ENCODE measurements around the gene DEFB124. TPM values are rescaled to one million over a fixed set of nuclear protein-coding genes. Genes with fewer than 3 reads are reported as not detected.

Gene DEFB124
- total RNA-seq, 1 experiment from 2014 or later: not detected

DNA sequence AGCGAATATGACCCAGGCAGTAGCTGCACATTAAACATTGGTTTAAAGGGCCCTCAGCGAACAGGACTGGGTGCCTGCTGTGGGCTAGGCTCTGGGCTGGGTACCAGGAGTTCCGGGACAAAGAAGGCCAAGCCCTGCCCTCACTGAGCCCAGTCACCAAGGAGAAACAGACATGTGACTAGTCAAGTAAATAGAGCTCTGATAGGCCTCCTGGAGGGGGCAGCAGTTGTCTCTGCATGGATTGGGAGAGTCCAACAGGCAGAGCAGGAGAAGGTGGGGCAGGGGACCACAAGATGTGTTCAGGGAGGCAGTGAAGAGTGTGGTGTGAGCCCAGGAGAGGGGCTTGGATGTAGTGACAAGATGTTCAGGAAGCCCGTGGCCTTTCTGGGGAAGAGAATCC, 42.4 kb upstream of the DEFB124 start:
- peaks cover 3% of the 10 kb centered on the region; the same call in 1 of the 2 replicates for H3K79me2 ChIP-seq (ENCODE audit: insufficient read depth, low read length)
- peaks cover 4% of the 10 kb centered on the region for H3K23me2 ChIP-seq (ENCODE audit: insufficient read length, low read depth, low read length, poor library complexity, severe bottlenecking)
- no peak overlapping the region for H2AK5ac ChIP-seq (ENCODE audit: insufficient read length, low read length)
- no peak overlapping the region for H3K56ac ChIP-seq (ENCODE audit: insufficient read length, low read depth, low read length)
- no peak overlapping the region for H2AFZ ChIP-seq (ENCODE audit: low read length)
- TF ChIP-seq, protein P1, sequence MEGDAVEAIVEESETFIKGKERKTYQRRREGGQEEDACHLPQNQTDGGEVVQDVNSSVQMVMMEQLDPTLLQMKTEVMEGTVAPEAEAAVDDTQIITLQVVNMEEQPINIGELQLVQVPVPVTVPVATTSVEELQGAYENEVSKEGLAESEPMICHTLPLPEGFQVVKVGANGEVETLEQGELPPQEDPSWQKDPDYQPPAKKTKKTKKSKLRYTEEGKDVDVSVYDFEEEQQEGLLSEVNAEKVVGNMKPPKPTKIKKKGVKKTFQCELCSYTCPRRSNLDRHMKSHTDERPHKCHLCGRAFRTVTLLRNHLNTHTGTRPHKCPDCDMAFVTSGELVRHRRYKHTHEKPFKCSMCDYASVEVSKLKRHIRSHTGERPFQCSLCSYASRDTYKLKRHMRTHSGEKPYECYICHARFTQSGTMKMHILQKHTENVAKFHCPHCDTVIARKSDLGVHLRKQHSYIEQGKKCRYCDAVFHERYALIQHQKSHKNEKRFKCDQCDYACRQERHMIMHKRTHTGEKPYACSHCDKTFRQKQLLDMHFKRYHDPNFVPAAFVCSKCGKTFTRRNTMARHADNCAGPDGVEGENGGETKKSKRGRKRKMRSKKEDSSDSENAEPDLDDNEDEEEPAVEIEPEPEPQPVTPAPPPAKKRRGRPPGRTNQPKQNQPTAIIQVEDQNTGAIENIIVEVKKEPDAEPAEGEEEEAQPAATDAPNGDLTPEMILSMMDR (conservative IDR thresholded peaks at IDR 0.05): peak; percentile 53; the same call in 2 of the 3 replicates
- H3K18ac ChIP-seq (ENCODE audit: insufficient read length, low read depth, low read length): no peak overlapping the region
- H3K4me1 Mint-ChIP-seq: peaks cover 0 to 3% of the 10 kb centered on the region in 2 experiments; a peak in 1 of 4 replicates
- DNase-seq: peak; percentile 84
- peaks cover 0 to 30% (median 8%) of the 10 kb centered on the region in 3 experiments; a peak in 6 of 7 replicates for H3K36me3 Mint-ChIP-seq (ENCODE audit: insufficient read depth in 1 of 3, low read depth in 3 of 3)
- H3K27me3 ChIP-seq (ENCODE audit: insufficient read depth, low read length): no peaks in the 10 kb centered on the region
- H4K5ac ChIP-seq (ENCODE audit: insufficient read length, low read depth, low read length): no peak overlapping the region
- H2BK20ac ChIP-seq (ENCODE audit: low read depth, low read length, poor library complexity, severe bottlenecking): no peak overlapping the region
- no peaks in the 10 kb centered on the region; a peak in 2 of 5 replicates for H3K9me3 Mint-ChIP-seq
- H4K20me1 ChIP-seq (ENCODE audit: control insufficient read depth, insufficient read depth, insufficient read length): peaks cover 2% of the 10 kb centered on the region
- H3K9ac ChIP-seq (ENCODE audit: extremely low read depth, insufficient read length, low read length): no peak overlapping the region
- no peak overlapping the region for H2BK5ac ChIP-seq (ENCODE audit: insufficient read length, low read length)
- H4K8ac ChIP-seq (replicated peaks; ENCODE audit: insufficient read length, low read depth, low read length): no peak overlapping the region
- H3K79me1 ChIP-seq (ENCODE audit: insufficient read depth, low read depth, low read length, poor library complexity, severe bottlenecking): peaks cover 6% of the 10 kb centered on the region
- H2BK15ac ChIP-seq (ENCODE audit: low read depth, low read length): no peak overlapping the region
- H3K4me1 ChIP-seq (ENCODE audit: insufficient read depth, low read length): no peaks in the 10 kb centered on the region; the same call in 1 of the 2 replicates
- no peak overlapping the region for H2BK120ac ChIP-seq (ENCODE audit: low read depth, low read length, poor library complexity, severe bottlenecking)
- H3K23ac ChIP-seq (ENCODE audit: insufficient read length, low read depth, low read length): no peak overlapping the region
- no CpG with 5 or more reads among the region's 4 CpGs for WGBS (ENCODE audit: extremely low coverage, insufficient read length, low lambda C conversion rate)
- no peak overlapping the region for H3K4me3 Mint-ChIP-seq
- H3K4me2 ChIP-seq (ENCODE audit: insufficient read depth, insufficient read length, low read length): no peak overlapping the region
- no peak overlapping the region for H3K27ac Mint-ChIP-seq
- H2BK12ac ChIP-seq (ENCODE audit: insufficient read length, low read depth, low read length): no peak overlapping the region
- no peak overlapping the region for H3K14ac ChIP-seq (ENCODE audit: insufficient read depth, low read length)
- H3K9me3 ChIP-seq (ENCODE audit: control insufficient read depth, low read depth, low read length): no peaks in the 10 kb centered on the region
- no peak overlapping the region for H3K27ac ChIP-seq (ENCODE audit: insufficient read length, low read depth, low read length)
- no peaks in the 10 kb centered on the region; the same call in 1 of the 2 replicates for H3K27me3 Mint-ChIP-seq (ENCODE audit: low read depth)
- H3T11ph ChIP-seq (ENCODE audit: low read length): no peak overlapping the region
- H3K4ac ChIP-seq (ENCODE audit: low read depth, low read length): no peak overlapping the region
- no peak overlapping the region for H4K91ac ChIP-seq (ENCODE audit: insufficient read length, low read depth, low read length)
